Liver (tissue), 9 donors: ENCODE measurements around the gene ALDOA. TPM values are rescaled to one million over a fixed set of nuclear protein-coding genes. Genes with fewer than 3 reads are reported as not detected.

Experiments used
- DNase-seq: peaks from one replicate; pipeline ENCODE4 v3.0.0-alpha.2; 2017; ENCODE audit warnings: low spot score
- H3K27ac ChIP-seq, 2 donors: one replicate each; pipeline ENCODE4 v1.7.0; 2013; ENCODE audit warnings: inconsistent platforms in 2 of 2, low read length in 2 of 2, control low read depth in 1 of 2, low read depth in 1 of 2, mild to moderate bottlenecking in 1 of 2
- H3K27me3 ChIP-seq, 4 donors: one replicate each; pipeline versions ENCODE4 v1.6.1 to v1.7.0; 2013; ENCODE audit warnings: low read length in 3 of 4, inconsistent platforms in 1 of 4, mild to moderate bottlenecking in 1 of 4, moderate library complexity in 1 of 4; ENCODE audit not compliant: control insufficient read depth in 4 of 4, insufficient read depth in 4 of 4
- H3K36me3 ChIP-seq, 4 donors: one replicate each; pipeline versions ENCODE4 v1.6.1 to v1.7.0; 2013; ENCODE audit warnings: low read length in 3 of 4, mild to moderate bottlenecking in 3 of 4, low read depth in 1 of 4, moderate library complexity in 1 of 4; ENCODE audit not compliant: control insufficient read depth in 4 of 4, insufficient read depth in 3 of 4
- H3K4me1 ChIP-seq, 4 donors: one replicate each; pipeline versions ENCODE4 v1.6.1 to v1.7.0; 2013; ENCODE audit warnings: low read length in 3 of 4, mild to moderate bottlenecking in 3 of 4, moderate library complexity in 1 of 4; ENCODE audit not compliant: control insufficient read depth in 4 of 4, insufficient read depth in 4 of 4
- H3K4me3 ChIP-seq, 3 donors: one replicate each; pipeline versions ENCODE4 v1.6.1 to v1.7.0; 2013; ENCODE audit warnings: low read length in 3 of 3, control low read depth in 1 of 3, low read depth in 1 of 3, mild to moderate bottlenecking in 1 of 3
- H3K9ac ChIP-seq, 2 donors: one replicate each; pipeline ENCODE4 v1.7.0; 2013; ENCODE audit warnings: low read length in 2 of 2, mild to moderate bottlenecking in 2 of 2, moderate library complexity in 2 of 2, control low read depth in 1 of 2, low read depth in 1 of 2
- H3K9me3 ChIP-seq, 4 donors: one replicate each; pipeline versions ENCODE4 v1.6.1 to v1.7.0; 2013; ENCODE audit warnings: low read length in 3 of 4; ENCODE audit not compliant: control insufficient read depth in 4 of 4
- CTCF ChIP-seq: fragments of 150-350 bp; IDR thresholded peaks from 2 replicates; pipeline ENCODE4 v1.5.1; 2017; ENCODE audit warnings: improper control_type of control experiment, low read depth, low read length; ENCODE audit not compliant: missing input control
- EGR1 ChIP-seq, 2 donors: IDR thresholded peaks; 2 replicates each; pipeline ENCODE4 v1.6.1; 2016 to 2018; ENCODE audit warnings: antibody characterized with exemption in 2 of 2, low read depth in 2 of 2
- FOXA1 ChIP-seq: IDR thresholded peaks from 2 replicates; pipeline ENCODE4 v1.6.1; 2016; ENCODE audit warnings: antibody characterized with exemption
- FOXA2 ChIP-seq: IDR thresholded peaks from 2 replicates; pipeline ENCODE4 v1.6.1; 2016; ENCODE audit warnings: antibody characterized with exemption
- GABPA ChIP-seq, 2 donors: IDR thresholded peaks in 1 of 2; conservative IDR thresholded peaks in 1 of 2; 2 replicates each; pipeline ENCODE4 v1.6.1; 2016; ENCODE audit warnings: antibody characterized with exemption in 2 of 2, mild to moderate bottlenecking in 1 of 2, moderate library complexity in 1 of 2
- HNF4A ChIP-seq, 2 donors: conservative IDR thresholded peaks; 2 replicates each; pipeline ENCODE4 v1.6.1; 2016; ENCODE audit warnings: antibody characterized with exemption in 2 of 2, mild to moderate bottlenecking in 2 of 2
- HNF4G ChIP-seq: IDR thresholded peaks from 2 replicates; pipeline ENCODE4 v1.6.1; 2016; ENCODE audit warnings: antibody characterized with exemption
- JUND ChIP-seq, 2 donors: IDR thresholded peaks; 2 replicates each; pipeline ENCODE4 v1.6.1; 2016; ENCODE audit warnings: antibody characterized with exemption in 2 of 2
- MAX ChIP-seq: IDR thresholded peaks from 2 replicates; pipeline ENCODE4 v1.6.1; 2016; ENCODE audit warnings: antibody characterized with exemption
- NR2F2 ChIP-seq: IDR thresholded peaks from 2 replicates; pipeline ENCODE4 v1.6.1; 2016; ENCODE audit warnings: antibody characterized with exemption
- RAD21 ChIP-seq, 2 donors: IDR thresholded peaks; 2 replicates each; pipeline ENCODE4 v1.6.1; 2016; ENCODE audit warnings: antibody characterized with exemption in 2 of 2, mild to moderate bottlenecking in 2 of 2
- REST ChIP-seq: IDR thresholded peaks from 2 replicates; pipeline ENCODE4 v1.6.1; 2016; ENCODE audit warnings: antibody characterized with exemption, mild to moderate bottlenecking
- RXRA ChIP-seq, 2 donors: IDR thresholded peaks; 2 replicates each; pipeline ENCODE4 v1.6.1; 2017 to 2018; ENCODE audit warnings: antibody characterized with exemption in 2 of 2, mild to moderate bottlenecking in 1 of 2
- SP1 ChIP-seq: IDR thresholded peaks from 2 replicates; pipeline ENCODE4 v1.6.1; 2018; ENCODE audit warnings: antibody characterized with exemption, mild to moderate bottlenecking
- TAF1 ChIP-seq: conservative IDR thresholded peaks from 2 replicates; pipeline ENCODE4 v1.6.1; 2016; ENCODE audit warnings: antibody characterized with exemption, mild to moderate bottlenecking
- YY1 ChIP-seq: IDR thresholded peaks from 2 replicates; pipeline ENCODE4 v1.6.1; 2016; ENCODE audit warnings: antibody characterized with exemption, mild to moderate bottlenecking
- WGBS: extraction: QIAGEN DNeasy Blood & Tissue Kit; methylation state at CpG from one replicate; pipeline ENCODE4 v1.1.7; 2013; 5-methylcytosine and 5-hydroxymethylcytosine counted together
- polyA plus RNA-seq, 2 donors: library from polyadenylated mRNA; stranded (reverse) in 1 of 2; unstranded in 1 of 2; fragments of 200-250 nt in 1 of 2; fragments of >200 nt in 1 of 2; fragmentation: Nextera tagmentation in 1 of 2; extraction: Ambion mirVana in 1 of 2; gene quantifications; one replicate each; pipeline versions ENCODE4 v1.2.1 to v1.2.3, GENCODE V29; 2013 to 2015
- total RNA-seq, 2 donors: library from RNA; depleted of rRNA; stranded (reverse); fragments of >200 nt; gene quantifications; one replicate each; pipeline ENCODE4 v1.2.3, GENCODE V29; 2014
- TF ChIP-seq, protein P1 (sequence below): IDR thresholded peaks from 2 replicates; pipeline ENCODE4 v1.6.1; 2016; ENCODE audit warnings: antibody characterized with exemption
- TF ChIP-seq, protein P2 (sequence below): IDR thresholded peaks from 2 replicates; pipeline ENCODE4 v1.6.1; 2016; ENCODE audit warnings: antibody characterized with exemption
- donor health status: healthy.
- donor health status: healthy.
- donor health status: healthy.
- donor health status: healthy.
- donor health status: healthy.

The ALDOA gene
- total and polyA plus RNA-seq, 4 donors: 96.8 to 251 (median 121) TPM

- H3K9me3 ChIP-seq: no peaks in the 10 kb centered on the region
- no peak for DNase-seq
Measured at GRCh38 chr16:30110661-30111060, 45.1 kb downstream of the ALDOA start.

More at GRCh38 chr16:30110661-30111060, 45.1 kb downstream of the ALDOA start:
- H3K27me3 ChIP-seq: no peaks in the 10 kb centered on the region
- 85% methylated on average over 7 of the region's 7 CpGs for WGBS
- no peak overlapping the region for H3K4me3 ChIP-seq
- no peak overlapping the region for H3K9ac ChIP-seq
- no peak overlapping the region for H3K27ac ChIP-seq
- H3K4me1 ChIP-seq: no peaks in the 10 kb centered on the region
- TF ChIP-seq FOXA1: no peak
- TF ChIP-seq RAD21 (IDR thresholded peaks at IDR 0.05): no peak
- no peak for TF ChIP-seq EGR1 (IDR thresholded peaks at IDR 0.05; ENCODE audit: low read depth in 2 of 2)
- TF ChIP-seq, protein P1, sequence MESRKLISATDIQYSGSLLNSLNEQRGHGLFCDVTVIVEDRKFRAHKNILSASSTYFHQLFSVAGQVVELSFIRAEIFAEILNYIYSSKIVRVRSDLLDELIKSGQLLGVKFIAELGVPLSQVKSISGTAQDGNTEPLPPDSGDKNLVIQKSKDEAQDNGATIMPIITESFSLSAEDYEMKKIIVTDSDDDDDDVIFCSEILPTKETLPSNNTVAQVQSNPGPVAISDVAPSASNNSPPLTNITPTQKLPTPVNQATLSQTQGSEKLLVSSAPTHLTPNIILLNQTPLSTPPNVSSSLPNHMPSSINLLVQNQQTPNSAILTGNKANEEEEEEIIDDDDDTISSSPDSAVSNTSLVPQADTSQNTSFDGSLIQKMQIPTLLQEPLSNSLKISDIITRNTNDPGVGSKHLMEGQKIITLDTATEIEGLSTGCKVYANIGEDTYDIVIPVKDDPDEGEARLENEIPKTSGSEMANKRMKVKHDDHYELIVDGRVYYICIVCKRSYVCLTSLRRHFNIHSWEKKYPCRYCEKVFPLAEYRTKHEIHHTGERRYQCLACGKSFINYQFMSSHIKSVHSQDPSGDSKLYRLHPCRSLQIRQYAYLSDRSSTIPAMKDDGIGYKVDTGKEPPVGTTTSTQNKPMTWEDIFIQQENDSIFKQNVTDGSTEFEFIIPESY: no peak
- no peak for TF ChIP-seq HNF4G
- no peak for TF ChIP-seq YY1
- TF ChIP-seq REST: no peak
- TF ChIP-seq TAF1: no peak
- TF ChIP-seq NR2F2: no peak
- TF ChIP-seq SP1: no peak
- TF ChIP-seq GABPA (IDR thresholded peaks at IDR 0.05 in 1 of 2, conservative IDR thresholded peaks at IDR 0.05 in 1 of 2): no peak
- TF ChIP-seq, protein P2, sequence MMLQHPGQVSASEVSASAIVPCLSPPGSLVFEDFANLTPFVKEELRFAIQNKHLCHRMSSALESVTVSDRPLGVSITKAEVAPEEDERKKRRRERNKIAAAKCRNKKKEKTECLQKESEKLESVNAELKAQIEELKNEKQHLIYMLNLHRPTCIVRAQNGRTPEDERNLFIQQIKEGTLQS: no peak
- TF ChIP-seq JUND (IDR thresholded peaks at IDR 0.05): no peak
- TF ChIP-seq RXRA (IDR thresholded peaks at IDR 0.05): no peak
- TF ChIP-seq CTCF: no peak
- TF ChIP-seq FOXA2: no peak
- TF ChIP-seq HNF4A (conservative IDR thresholded peaks at IDR 0.05): no peak
- no peak for TF ChIP-seq MAX
- peaks cover 0 to 9% (median 6%) of the 10 kb centered on the region in 4 donors for H3K36me3 ChIP-seq
